Mesenteric fat pad (tissue), 1 donor: ENCODE measurements around the gene ARF1. TPM values are rescaled to one million over a fixed set of nuclear protein-coding genes. Genes with fewer than 3 reads are reported as not detected.
"Not testable (repeated sequence)": the region's sequence is repeated elsewhere in the genome, so short reads cannot be mapped to it uniquely, and the experiment has no call there.

Experiments used
- DNase-seq: peaks from one replicate; pipeline ENCODE4 v3.0.0-alpha.2; 2020; ENCODE audit warnings: low spot score
- total RNA-seq: library from RNA; stranded (reverse); fragmentation: NEBNext Ultra II Directional; extraction: Animal tissue kit (Norgen Biotek cat#: 25700); gene quantifications from one replicate; pipeline ENCODE4 v1.2.1, GENCODE V29; 2021
- donor health status: DM: yes; HTN: yes; CAD: no.

The ARF1 gene
- total RNA-seq, 1 donor from 2014 or later, result 352 TPM

- peak; percentile 83 for DNase-seq
Measured at GRCh38 chr1:228100822-228101613, 18.5 kb downstream of the ARF1 start.

- DNase-seq, result peak; percentile 84
Measured at GRCh38 chr1:228101614-228101993, 19.1 kb downstream of the ARF1 start.

GRCh38 chr1:228101994-228102790 lies 19.7 kb downstream of the ARF1 start:
- DNase-seq, result peak; percentile 90

- DNase-seq, result peak; percentile 98
Measured at GRCh38 chr1:228102791-228103620, 20.5 kb downstream of the ARF1 start, which contains the start of gene C1orf35. Gene C1orf35 (minus strand): TSS chr1:228103325. CDS start chr1:228103227, 98 bp downstream.

GRCh38 chr1:228104526-228105269 lies 22.2 kb downstream of the ARF1 start:
- peak; percentile 18 for DNase-seq

GRCh38 chr1:228105270-228105995 lies 22.9 kb downstream of the ARF1 start:
- DNase-seq, result peak; percentile 81

- DNase-seq, result peak; percentile 87
Measured at GRCh38 chr1:228105996-228106799, 23.7 kb downstream of the ARF1 start.

GRCh38 chr1:228106800-228107054 lies 24.2 kb downstream of the ARF1 start:
- DNase-seq, result no peak

- DNase-seq, result peak; percentile 83
Measured at GRCh38 chr1:228107636-228108035, 25.1 kb downstream of the ARF1 start.

- peak; percentile 78 for DNase-seq
Measured at GRCh38 chr1:228108055-228108690, 25.7 kb downstream of the ARF1 start.

GRCh38 chr1:228108742-228109072 lies 26.2 kb downstream of the ARF1 start:
- DNase-seq, result no peak

GRCh38 chr1:228109073-228109961 lies 26.8 kb downstream of the ARF1 start, which contains the start of gene MRPL55:
Gene MRPL55 (minus strand): TSS chr1:228109299. CDS start chr1:228108260, 1,039 bp downstream.
- peak; percentile 100 for DNase-seq

- peak; percentile 45 for DNase-seq
Measured at GRCh38 chr1:228109962-228110488, 27.5 kb downstream of the ARF1 start.

- no peak for DNase-seq
Measured at GRCh38 chr1:228110556-228110955, 28.0 kb downstream of the ARF1 start.

GRCh38 chr1:228111315-228111714 lies 28.8 kb downstream of the ARF1 start:
- DNase-seq, result not testable (repeated sequence)

GRCh38 chr1:228112167-228112566 lies 29.7 kb downstream of the ARF1 start:
- DNase-seq, result no peak

GRCh38 chr1:228112617-228113016 lies 30.1 kb downstream of the ARF1 start:
- no peak for DNase-seq

- DNase-seq, result no peak
Measured at GRCh38 chr1:228114827-228115226, 32.3 kb downstream of the ARF1 start.
